B cell (primary cell): ENCODE data around the gene TANGO6. TPM values are rescaled to one million over a fixed set of nuclear protein-coding genes. Genes with fewer than 3 reads are reported as not detected.

Experiments
- ATAC-seq: fragments of 200-7000 bp; cut with Tn5 transposase; one replicate; pipeline ENCODE4 v1.10.0; 2021; ENCODE audit warnings: low read depth, mild to moderate bottlenecking, moderate number of reproducible peaks, moderate library complexity
- CTCF ChIA-PET: fragments of 350-600 bp; sonication (Branson Sonifier 250); formaldehyde crosslinking; loops from one replicate; lab custom pipeline; 2021; ENCODE audit warnings: antibody characterized with exemption, inconsistent platforms; lab: Charles Lee
- POLR2A ChIA-PET: fragments of 350-600 bp; sonication (Branson Sonifier 250); formaldehyde crosslinking; loops from one replicate; lab custom pipeline; 2021; ENCODE audit warnings: antibody characterized with exemption; lab: Charles Lee
- DNase-seq: peaks from one replicate; pipeline ENCODE4 v3.0.0; 2013
- H2AFZ ChIP-seq: 2 replicates; pipeline ENCODE4 v1.6.1; 2012; ENCODE audit warnings: mild to moderate bottlenecking, low read depth, low read length; ENCODE audit not compliant: insufficient read depth, poor library complexity, severe bottlenecking
- H3K27ac ChIP-seq, 2 donors: 1 replicate in 1 of 2; 2 replicates in 1 of 2; pipeline ENCODE4 v1.5.1; 2012 to 2013; ENCODE audit warnings: low read length in 2 of 2, mild to moderate bottlenecking in 2 of 2, moderate library complexity in 1 of 2
- H3K27me3 ChIP-seq, 4 experiments: fragments of 200-600 bp in 1 of 4; sonication (generic) in 1 of 4; replicated peaks in 1 of 4; 1 replicate in 2 of 4; 2 replicates in 2 of 4; pipeline versions ENCODE4 v1.6.1 to v1.7.0; 2013 to 2016; ENCODE audit warnings: low read length in 3 of 4, mild to moderate bottlenecking in 2 of 4, mixed read lengths in 1 of 4, moderate library complexity in 1 of 4; ENCODE audit not compliant: insufficient read depth in 4 of 4, control insufficient read depth in 3 of 4; ENCODE audit errors: control extremely low read depth in 1 of 4
- H3K36me3 ChIP-seq, 2 experiments: replicated peaks in 1 of 2; 1 replicate in 1 of 2; 2 replicates in 1 of 2; pipeline versions ENCODE4 v1.6.1 to v1.7.1; 2013; ENCODE audit warnings: low read length in 1 of 2; ENCODE audit not compliant: insufficient read depth in 2 of 2, control insufficient read depth in 1 of 2; ENCODE audit errors: control extremely low read depth in 1 of 2, extremely low read depth in 1 of 2
- H3K4me1 ChIP-seq, 2 donors: fragments of 200-600 bp in 1 of 2; sonication (generic) in 1 of 2; 1 replicate in 1 of 2; 2 replicates in 1 of 2; pipeline versions ENCODE4 v1.5.1 to v1.6.1; 2013 to 2017; ENCODE audit warnings: low read length in 2 of 2; ENCODE audit not compliant: control insufficient read depth in 2 of 2, insufficient read depth in 2 of 2
- H3K4me2 ChIP-seq: replicated peaks from 2 replicates; pipeline ENCODE3; 2012; ENCODE audit warnings: mild to moderate bottlenecking, low read depth, low read length; ENCODE audit not compliant: poor library complexity, severe bottlenecking
- H3K4me3 ChIP-seq, 5 experiments: fragments of 200-600 bp in 1 of 5; sonication (generic) in 1 of 5; 1 replicate in 3 of 5; 2 replicates in 2 of 5; pipeline versions ENCODE4 v1.5.1 to v1.7.0; 2011 to 2016; ENCODE audit warnings: low read length in 4 of 5, mild to moderate bottlenecking in 4 of 5, low read depth in 2 of 5, control low read depth in 1 of 5, moderate library complexity in 1 of 5; ENCODE audit not compliant: insufficient read depth in 1 of 5; ENCODE audit errors: control extremely low read depth in 1 of 5, extremely low read depth in 1 of 5
- H3K79me2 ChIP-seq: fragments of 200-600 bp; sonication (generic); one replicate; pipeline ENCODE4 v1.6.0; 2016; ENCODE audit warnings: low read length; ENCODE audit not compliant: control insufficient read depth, insufficient read depth
- H3K9ac ChIP-seq: fragments of 200-600 bp; sonication (generic); 2 replicates; pipeline ENCODE4 v1.6.1; 2017; ENCODE audit warnings: mild to moderate bottlenecking, low read length, moderate library complexity
- H3K9me3 ChIP-seq, 3 donors: one replicate each; pipeline versions ENCODE4 v1.6.1 to v1.7.1; 2013; ENCODE audit warnings: low read length in 2 of 3; ENCODE audit not compliant: control insufficient read depth in 2 of 3, insufficient read depth in 1 of 3; ENCODE audit errors: control extremely low read depth in 1 of 3
- H4K20me1 ChIP-seq: 2 replicates; pipeline ENCODE4 v1.6.0; 2012; ENCODE audit warnings: mild to moderate bottlenecking, low read length; ENCODE audit not compliant: insufficient read depth, control insufficient read depth, poor library complexity, severe bottlenecking
- H3K27ac Mint-ChIP-seq: one replicate; pipeline ENCODE4 v1.8.0; 2021; ENCODE audit warnings: mixed read lengths
- H3K27me3 Mint-ChIP-seq: one replicate; pipeline ENCODE4 v1.8.0; 2021; ENCODE audit warnings: mixed read lengths
- H3K4me1 Mint-ChIP-seq: one replicate; pipeline ENCODE4 v1.8.0; 2021; ENCODE audit warnings: mixed read lengths
- H3K4me3 Mint-ChIP-seq: one replicate; pipeline ENCODE4 v1.8.0; 2021; ENCODE audit warnings: mixed read lengths
- H3K9me3 Mint-ChIP-seq: one replicate; pipeline ENCODE4 v1.8.0; 2022; ENCODE audit warnings: mixed read lengths; ENCODE audit not compliant: insufficient read depth
- EZH2 ChIP-seq: IDR thresholded peaks from 2 replicates; pipeline ENCODE4 v1.6.1; 2012; ENCODE audit warnings: borderline replicate concordance, low read depth, mild to moderate bottlenecking, moderate library complexity, low read length; ENCODE audit not compliant: insufficient read depth, poor library complexity, severe bottlenecking
- WGBS: methylation state at CpG from one replicate; pipeline ENCODE4 v1.1.5; 2013; ENCODE audit warnings: missing lambda C conversion rate; ENCODE audit not compliant: insufficient coverage; 5-methylcytosine and 5-hydroxymethylcytosine counted together
- intact Hi-C: fragments of 100-400 bp; cut with micrococcal nuclease; formaldehyde crosslinking; loops from one replicate; pipeline ENCODE4 v1.10.0; 2022
- polyA plus RNA-seq: library from polyadenylated mRNA; depleted of rRNA; stranded (reverse); fragments of >200 nt; gene quantifications from 2 replicates; pipeline ENCODE4 v1.2.3, GENCODE V29; 2012
- total RNA-seq, 2 donors: library from RNA; stranded (reverse); fragments of 120-200 nt in 1 of 2; gene quantifications; 1 replicate in 1 of 2; 2 replicates in 1 of 2; pipeline versions ENCODE4 v1.2.3 to v1.2.4, GENCODE V29; 2013 to 2022
- TF ChIP-seq, protein P1 (sequence below): fragments of 200-600 bp; IDR thresholded peaks from one replicate; pipeline ENCODE4 v1.8.0; 2022; ENCODE audit warnings: antibody characterized with exemption, mild to moderate bottlenecking

TANGO6 gene
- total and polyA plus RNA-seq, 2 donors (not counting 1 experiment from before 2014, with no cell fraction given) = 8.0 to 42.8 TPM

DNA sequence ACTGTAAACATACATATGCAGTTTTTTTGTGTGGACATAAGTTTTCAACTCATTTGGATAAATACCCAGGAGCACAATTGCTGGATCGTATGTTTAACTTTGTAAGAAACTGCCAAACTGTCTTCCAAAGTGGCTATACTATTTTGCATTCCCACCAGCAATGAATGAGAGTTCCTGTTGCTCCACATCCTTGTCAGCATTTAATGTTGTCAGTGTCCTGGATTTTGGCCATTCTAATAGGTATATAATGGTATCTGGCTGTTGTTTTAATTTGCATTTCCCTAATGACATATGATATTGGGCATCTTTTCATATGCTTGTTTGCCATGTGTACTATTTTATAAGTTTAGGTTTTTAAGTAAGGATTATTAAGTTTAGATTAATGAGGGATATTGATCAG lies 14.1 kb downstream of the TANGO6 start:
- Histone ChIP-seq H3K27me3 (no peaks in the 10 kb centered on the region), H3K4me1 (no peaks in the 10 kb centered on the region), H3K27ac (no peak overlapping the region), H4K20me1 (peaks cover 25% of the 10 kb centered on the region), H3K36me3 (peaks cover 0 to 17% of the 10 kb centered on the region in 2 experiments), H2AFZ (no peak overlapping the region), H3K4me2 (no peak overlapping the region), H3K4me3 (no peak overlapping the region), H3K79me2 (peaks cover 40% of the 10 kb centered on the region), H3K9me3 (no peaks in the 10 kb centered on the region), H3K9ac (no peak overlapping the region)
- intact Hi-C loops = no loop called here
- ATAC-seq = no peak
- no CpG with 5 or more reads among the region's 1 CpG for WGBS
- H3K4me3 Mint-ChIP-seq = no peak overlapping the region
- no peak for TF ChIP-seq EZH2
- TF ChIP-seq, protein P1, sequence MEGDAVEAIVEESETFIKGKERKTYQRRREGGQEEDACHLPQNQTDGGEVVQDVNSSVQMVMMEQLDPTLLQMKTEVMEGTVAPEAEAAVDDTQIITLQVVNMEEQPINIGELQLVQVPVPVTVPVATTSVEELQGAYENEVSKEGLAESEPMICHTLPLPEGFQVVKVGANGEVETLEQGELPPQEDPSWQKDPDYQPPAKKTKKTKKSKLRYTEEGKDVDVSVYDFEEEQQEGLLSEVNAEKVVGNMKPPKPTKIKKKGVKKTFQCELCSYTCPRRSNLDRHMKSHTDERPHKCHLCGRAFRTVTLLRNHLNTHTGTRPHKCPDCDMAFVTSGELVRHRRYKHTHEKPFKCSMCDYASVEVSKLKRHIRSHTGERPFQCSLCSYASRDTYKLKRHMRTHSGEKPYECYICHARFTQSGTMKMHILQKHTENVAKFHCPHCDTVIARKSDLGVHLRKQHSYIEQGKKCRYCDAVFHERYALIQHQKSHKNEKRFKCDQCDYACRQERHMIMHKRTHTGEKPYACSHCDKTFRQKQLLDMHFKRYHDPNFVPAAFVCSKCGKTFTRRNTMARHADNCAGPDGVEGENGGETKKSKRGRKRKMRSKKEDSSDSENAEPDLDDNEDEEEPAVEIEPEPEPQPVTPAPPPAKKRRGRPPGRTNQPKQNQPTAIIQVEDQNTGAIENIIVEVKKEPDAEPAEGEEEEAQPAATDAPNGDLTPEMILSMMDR = no peak
- no peak for DNase-seq
- H3K27ac Mint-ChIP-seq = no peak overlapping the region
- peaks cover 3% of the 10 kb centered on the region for H3K9me3 Mint-ChIP-seq
- ChIA-PET POLR2A (no interaction called here), CTCF (no interaction called here)
- peaks cover 4% of the 10 kb centered on the region for H3K4me1 Mint-ChIP-seq
- H3K27me3 Mint-ChIP-seq = no peaks in the 10 kb centered on the region

DNA sequence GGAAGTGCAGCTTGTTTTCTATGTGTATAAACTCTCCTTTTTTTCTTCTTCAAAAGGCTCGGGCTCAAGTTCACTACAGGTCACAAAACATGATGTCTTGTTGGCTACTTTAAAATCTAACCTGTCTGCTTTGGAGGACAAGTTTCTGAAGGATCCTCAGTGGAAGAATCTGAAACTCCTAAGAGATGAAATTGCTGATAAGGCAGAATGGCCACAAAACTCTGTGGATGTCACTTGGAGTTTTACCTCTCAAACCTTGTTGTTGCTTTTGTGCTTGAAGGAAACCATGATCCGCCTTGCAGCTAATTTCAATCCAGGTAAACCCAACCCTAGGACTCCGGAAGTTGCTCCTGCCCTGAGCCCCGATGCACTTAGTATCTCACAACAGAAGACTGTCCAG lies 16.5 kb downstream of the TANGO6 start:
- 100% methylated on average over 2 of the region's 4 CpGs for WGBS
- H3K36me3 ChIP-seq = peaks cover 0 to 23% of the 10 kb centered on the region in 2 experiments
- TF ChIP-seq, protein P1 = no peak
- no peak for TF ChIP-seq EZH2
- no peak overlapping the region for H3K9ac ChIP-seq
- H3K79me2 ChIP-seq = peaks cover 25% of the 10 kb centered on the region
- H3K4me2 ChIP-seq = no peak overlapping the region
- H2AFZ ChIP-seq = no peak overlapping the region
- H3K27ac Mint-ChIP-seq = no peak overlapping the region
- H3K27me3 Mint-ChIP-seq = no peaks in the 10 kb centered on the region
- POLR2A ChIA-PET = no interaction called here
- CTCF ChIA-PET = no interaction called here
- peaks cover 15% of the 10 kb centered on the region for H4K20me1 ChIP-seq
- no peak overlapping the region for H3K4me3 Mint-ChIP-seq
- ATAC-seq (no peak), DNase-seq (no peak)
- intact Hi-C loops = no loop called here
- no peaks in the 10 kb centered on the region for H3K27me3 ChIP-seq
- no peak overlapping the region for H3K27ac ChIP-seq
- H3K9me3 ChIP-seq = no peaks in the 10 kb centered on the region
- H3K4me1 ChIP-seq = peaks cover 0 to 2% of the 10 kb centered on the region in 2 donors
- peaks cover 5% of the 10 kb centered on the region for H3K4me1 Mint-ChIP-seq
- peaks cover 3% of the 10 kb centered on the region for H3K9me3 Mint-ChIP-seq
- no peak overlapping the region for H3K4me3 ChIP-seq
